GM23338 (cell line): ENCODE results near the gene HSD17B1. TPM values are rescaled to one million over a fixed set of nuclear protein-coding genes. Genes with fewer than 3 reads are reported as not detected.

Experiments
- ATAC-seq: fragments of 200-7000 bp; cut with Tn5 transposase; 3 replicates; pipeline ENCODE4 v1.9.1; 2020
- DNase-seq: peaks from one replicate; pipeline ENCODE4 v3.0.0-alpha.2; 2015; ENCODE audit warnings: low spot score
- H2AFZ ChIP-seq: fragments of 200-600 bp; sonication (generic); 2 replicates; pipeline ENCODE4 v1.8.0; 2016; ENCODE audit warnings: antibody characterized with exemption, mild to moderate bottlenecking, moderate library complexity
- H3F3A ChIP-seq: fragments of 200-600 bp; sonication (generic); replicated peaks from 2 replicates; pipeline ENCODE4 v1.8.0; 2017; ENCODE audit warnings: antibody characterized with exemption, mixed run types, low read depth
- H3K27ac ChIP-seq: fragments of 200-600 bp; sonication (generic); 2 replicates; pipeline ENCODE4 v1.6.1; 2016; ENCODE audit warnings: low read depth
- H3K27me3 ChIP-seq: fragments of 200-600 bp; sonication (generic); 2 replicates; pipeline ENCODE4 v1.8.0; 2016; ENCODE audit warnings: mild to moderate bottlenecking, mixed run types, moderate library complexity; ENCODE audit not compliant: insufficient read depth
- H3K36me3 ChIP-seq: fragments of 200-600 bp; sonication (generic); 2 replicates; pipeline ENCODE4 v1.8.0; 2016; ENCODE audit warnings: mild to moderate bottlenecking; ENCODE audit not compliant: insufficient read depth
- H3K4me1 ChIP-seq: fragments of 200-600 bp; sonication (generic); 2 replicates; pipeline ENCODE4 v1.8.0; 2016; ENCODE audit warnings: mild to moderate bottlenecking, moderate library complexity; ENCODE audit not compliant: insufficient read depth
- H3K4me2 ChIP-seq: fragments of 200-600 bp; sonication (generic); 2 replicates; pipeline ENCODE4 v1.7.1; 2017; ENCODE audit warnings: mixed run types
- H3K4me3 ChIP-seq: fragments of 200-600 bp; sonication (generic); 2 replicates; pipeline ENCODE4 v1.6.1; 2016; ENCODE audit warnings: mixed run types
- H3K79me2 ChIP-seq: fragments of 200-600 bp; sonication (generic); replicated peaks from 2 replicates; pipeline ENCODE4 v1.8.0; 2017; ENCODE audit warnings: mild to moderate bottlenecking; ENCODE audit not compliant: insufficient read depth
- H3K9me2 ChIP-seq: fragments of 200-600 bp; sonication (generic); 2 replicates; pipeline ENCODE4 v1.8.0; 2017; ENCODE audit not compliant: insufficient read depth
- H4K20me1 ChIP-seq: fragments of 200-600 bp; sonication (generic); replicated peaks from 2 replicates; pipeline ENCODE4 v1.8.0; 2017; ENCODE audit warnings: mild to moderate bottlenecking; ENCODE audit not compliant: insufficient read depth
- H3K27ac Mint-ChIP-seq: 2 replicates; pipeline ENCODE4 v1.8.0; 2020; ENCODE audit warnings: inconsistent platforms, mild to moderate bottlenecking, moderate library complexity, mixed read lengths
- H3K27me3 Mint-ChIP-seq: 3 replicates; pipeline ENCODE4 v1.8.0; 2022; ENCODE audit warnings: low read depth, mild to moderate bottlenecking, moderate library complexity, mixed read lengths, inconsistent platforms; ENCODE audit not compliant: insufficient read depth, poor library complexity
- H3K36me3 Mint-ChIP-seq: 3 replicates; pipeline ENCODE4 v1.8.0; 2021; ENCODE audit warnings: low read depth, mild to moderate bottlenecking, inconsistent platforms, moderate library complexity, mixed read lengths
- H3K4me1 Mint-ChIP-seq: 3 replicates; pipeline ENCODE4 v1.8.0; 2020; ENCODE audit warnings: mild to moderate bottlenecking, inconsistent platforms, mixed read lengths
- H3K4me3 Mint-ChIP-seq: 3 replicates; pipeline ENCODE4 v1.8.0; 2021; ENCODE audit warnings: moderate library complexity, mild to moderate bottlenecking, inconsistent platforms, mixed read lengths
- H3K9me3 Mint-ChIP-seq: 3 replicates; pipeline ENCODE4 v1.8.0; 2020; ENCODE audit warnings: moderate library complexity, mild to moderate bottlenecking, inconsistent platforms, mixed read lengths
- CREB1 ChIP-seq: fragments of 250-450 bp; sonication (Bioruptor Pico); IDR thresholded peaks from 2 replicates; pipeline ENCODE4 v1.5.0; 2020; ENCODE audit warnings: low read depth, mild to moderate bottlenecking, moderate library complexity
- EZH2 ChIP-seq: fragments of 200-600 bp; sonication (generic); IDR thresholded peaks from one replicate; pipeline ENCODE4 v1.8.0; 2017; ENCODE audit warnings: antibody characterized with exemption, mild to moderate bottlenecking, low read depth; ENCODE audit not compliant: unreplicated experiment
- EZH2phosphoT487 ChIP-seq: fragments of 200-600 bp; sonication (generic); IDR thresholded peaks from one replicate; pipeline ENCODE4 v1.8.1; 2018; ENCODE audit warnings: antibody characterized with exemption; ENCODE audit not compliant: unreplicated experiment
- JUNB ChIP-seq: IDR thresholded peaks from one replicate; pipeline ENCODE4 v1.6.1; 2016; ENCODE audit warnings: antibody characterized with exemption; ENCODE audit not compliant: unreplicated experiment
- NANOG ChIP-seq: IDR thresholded peaks from 2 replicates; pipeline ENCODE4 v1.6.1; 2016; ENCODE audit warnings: antibody characterized with exemption, borderline replicate concordance
- POLR2AphosphoS5 ChIP-seq: IDR thresholded peaks from 2 replicates; pipeline ENCODE4 v1.6.1; 2016; ENCODE audit warnings: antibody characterized with exemption, low read depth
- STAT1 ChIP-seq: IDR thresholded peaks from one replicate; pipeline ENCODE4 v1.6.1; 2016; ENCODE audit warnings: antibody characterized with exemption; ENCODE audit not compliant: unreplicated experiment
- ZNF114 ChIP-seq: fragments of 250-450 bp; sonication (Bioruptor Pico); IDR thresholded peaks from 2 replicates; pipeline ENCODE4 v1.5.0; 2020; ENCODE audit warnings: mild to moderate bottlenecking, moderate library complexity
- ZNF331 ChIP-seq: fragments of 250-450 bp; sonication (Bioruptor Pico); IDR thresholded peaks from 2 replicates; pipeline ENCODE4 v1.5.0; 2020; ENCODE audit warnings: low read depth, mild to moderate bottlenecking, moderate library complexity
- polyA plus RNA-seq: library from polyadenylated mRNA; unstranded; fragments of >200 nt; fragmentation: Nextera tagmentation; extraction: Ambion mirVana; gene quantifications from 2 replicates; pipeline ENCODE4 v1.2.1, GENCODE V29; 2016
- total RNA-seq: library from RNA; depleted of rRNA; stranded (reverse); fragments of >200 nt; shearing (Covaris generic); gene quantifications from 2 replicates; pipeline ENCODE4 v1.2.3, GENCODE V29; 2014
- TF ChIP-seq, protein P1 (sequence below): IDR thresholded peaks from one replicate; pipeline ENCODE4 v1.6.1; 2018; ENCODE audit warnings: antibody characterized with exemption; ENCODE audit not compliant: unreplicated experiment
- TF ChIP-seq, protein P2 (sequence below): fragments of 250-450 bp; sonication (Bioruptor Pico); IDR thresholded peaks from 2 replicates; pipeline ENCODE4 v1.5.0; 2020; ENCODE audit warnings: mild to moderate bottlenecking, moderate library complexity
- TF ChIP-seq, protein P3 (sequence below), 2 experiments: fragments of 200-600 bp in 1 of 2; sonication (generic) in 1 of 2; conservative IDR thresholded peaks; 2 replicates each; pipeline versions ENCODE4 v1.5.1 to v1.6.1; 2016 to 2017; ENCODE audit warnings: antibody characterized with exemption in 2 of 2, low read depth in 2 of 2, mild to moderate bottlenecking in 2 of 2, moderate library complexity in 1 of 2

Gene HSD17B1
- total and polyA plus RNA-seq, 2 experiments from 2014 or later = 0.97 to 1.7 TPM

DNA sequence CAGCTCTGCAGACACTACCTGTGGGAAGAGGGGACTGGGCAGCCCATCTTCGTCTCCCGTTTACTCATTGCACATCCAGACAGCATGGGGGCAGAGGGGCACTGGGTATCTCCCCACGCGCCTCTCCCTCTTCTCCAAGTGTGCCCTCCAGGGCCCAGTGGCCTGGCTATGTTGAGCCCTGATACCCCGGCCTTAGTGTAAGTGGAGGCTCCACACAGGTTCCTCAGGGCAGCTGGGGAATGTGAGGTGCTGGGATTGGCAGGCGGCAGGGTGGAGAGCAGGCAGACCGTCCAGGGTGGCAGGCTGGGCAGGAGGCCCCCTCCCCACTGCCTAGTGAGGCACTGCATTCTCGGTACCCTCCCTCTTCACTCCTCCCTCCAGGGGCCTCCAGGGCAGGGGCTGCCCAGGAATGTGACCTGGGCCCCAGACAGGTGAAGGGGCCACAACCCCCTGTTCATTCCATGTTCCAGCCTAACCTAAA, 29.9 kb upstream of the HSD17B1 start:
- peaks cover 23% of the 10 kb centered on the region for H3K4me1 ChIP-seq
- Mint-ChIP-seq H3K27me3 (peaks cover 28% of the 10 kb centered on the region), H3K4me3 (no peak overlapping the region; the same call in 2 of the 3 replicates), H3K9me3 (no peaks in the 10 kb centered on the region), H3K4me1 (peaks cover 40% of the 10 kb centered on the region), H3K36me3 (peaks cover 22% of the 10 kb centered on the region), H3K27ac (no peak overlapping the region)
- ATAC-seq = no peak
- peaks cover 15% of the 10 kb centered on the region for H3F3A ChIP-seq
- H2AFZ ChIP-seq = no peak overlapping the region
- H3K9me2 ChIP-seq = no peaks in the 10 kb centered on the region
- no peak for DNase-seq
- no peak overlapping the region for H3K4me3 ChIP-seq
- peaks cover 12% of the 10 kb centered on the region for H4K20me1 ChIP-seq
- no peaks in the 10 kb centered on the region for H3K79me2 ChIP-seq
- H3K27ac ChIP-seq = no peak overlapping the region
- no peaks in the 10 kb centered on the region for H3K36me3 ChIP-seq
- no peaks in the 10 kb centered on the region for H3K27me3 ChIP-seq
- H3K4me2 ChIP-seq = no peak overlapping the region
- TF ChIP-seq ZNF331 (no peak), ZNF114 (CRISPR knock-in tag) (no peak), JUNB (no peak), POLR2AphosphoS5 (no peak), EZH2phosphoT487 (no peak), NANOG (no peak), STAT1 (no peak), CREB1 (CRISPR knock-in tag) (no peak), EZH2 (no peak)
- TF ChIP-seq, protein P1, sequence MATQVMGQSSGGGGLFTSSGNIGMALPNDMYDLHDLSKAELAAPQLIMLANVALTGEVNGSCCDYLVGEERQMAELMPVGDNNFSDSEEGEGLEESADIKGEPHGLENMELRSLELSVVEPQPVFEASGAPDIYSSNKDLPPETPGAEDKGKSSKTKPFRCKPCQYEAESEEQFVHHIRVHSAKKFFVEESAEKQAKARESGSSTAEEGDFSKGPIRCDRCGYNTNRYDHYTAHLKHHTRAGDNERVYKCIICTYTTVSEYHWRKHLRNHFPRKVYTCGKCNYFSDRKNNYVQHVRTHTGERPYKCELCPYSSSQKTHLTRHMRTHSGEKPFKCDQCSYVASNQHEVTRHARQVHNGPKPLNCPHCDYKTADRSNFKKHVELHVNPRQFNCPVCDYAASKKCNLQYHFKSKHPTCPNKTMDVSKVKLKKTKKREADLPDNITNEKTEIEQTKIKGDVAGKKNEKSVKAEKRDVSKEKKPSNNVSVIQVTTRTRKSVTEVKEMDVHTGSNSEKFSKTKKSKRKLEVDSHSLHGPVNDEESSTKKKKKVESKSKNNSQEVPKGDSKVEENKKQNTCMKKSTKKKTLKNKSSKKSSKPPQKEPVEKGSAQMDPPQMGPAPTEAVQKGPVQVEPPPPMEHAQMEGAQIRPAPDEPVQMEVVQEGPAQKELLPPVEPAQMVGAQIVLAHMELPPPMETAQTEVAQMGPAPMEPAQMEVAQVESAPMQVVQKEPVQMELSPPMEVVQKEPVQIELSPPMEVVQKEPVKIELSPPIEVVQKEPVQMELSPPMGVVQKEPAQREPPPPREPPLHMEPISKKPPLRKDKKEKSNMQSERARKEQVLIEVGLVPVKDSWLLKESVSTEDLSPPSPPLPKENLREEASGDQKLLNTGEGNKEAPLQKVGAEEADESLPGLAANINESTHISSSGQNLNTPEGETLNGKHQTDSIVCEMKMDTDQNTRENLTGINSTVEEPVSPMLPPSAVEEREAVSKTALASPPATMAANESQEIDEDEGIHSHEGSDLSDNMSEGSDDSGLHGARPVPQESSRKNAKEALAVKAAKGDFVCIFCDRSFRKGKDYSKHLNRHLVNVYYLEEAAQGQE = no peak
- TF ChIP-seq, protein P2, sequence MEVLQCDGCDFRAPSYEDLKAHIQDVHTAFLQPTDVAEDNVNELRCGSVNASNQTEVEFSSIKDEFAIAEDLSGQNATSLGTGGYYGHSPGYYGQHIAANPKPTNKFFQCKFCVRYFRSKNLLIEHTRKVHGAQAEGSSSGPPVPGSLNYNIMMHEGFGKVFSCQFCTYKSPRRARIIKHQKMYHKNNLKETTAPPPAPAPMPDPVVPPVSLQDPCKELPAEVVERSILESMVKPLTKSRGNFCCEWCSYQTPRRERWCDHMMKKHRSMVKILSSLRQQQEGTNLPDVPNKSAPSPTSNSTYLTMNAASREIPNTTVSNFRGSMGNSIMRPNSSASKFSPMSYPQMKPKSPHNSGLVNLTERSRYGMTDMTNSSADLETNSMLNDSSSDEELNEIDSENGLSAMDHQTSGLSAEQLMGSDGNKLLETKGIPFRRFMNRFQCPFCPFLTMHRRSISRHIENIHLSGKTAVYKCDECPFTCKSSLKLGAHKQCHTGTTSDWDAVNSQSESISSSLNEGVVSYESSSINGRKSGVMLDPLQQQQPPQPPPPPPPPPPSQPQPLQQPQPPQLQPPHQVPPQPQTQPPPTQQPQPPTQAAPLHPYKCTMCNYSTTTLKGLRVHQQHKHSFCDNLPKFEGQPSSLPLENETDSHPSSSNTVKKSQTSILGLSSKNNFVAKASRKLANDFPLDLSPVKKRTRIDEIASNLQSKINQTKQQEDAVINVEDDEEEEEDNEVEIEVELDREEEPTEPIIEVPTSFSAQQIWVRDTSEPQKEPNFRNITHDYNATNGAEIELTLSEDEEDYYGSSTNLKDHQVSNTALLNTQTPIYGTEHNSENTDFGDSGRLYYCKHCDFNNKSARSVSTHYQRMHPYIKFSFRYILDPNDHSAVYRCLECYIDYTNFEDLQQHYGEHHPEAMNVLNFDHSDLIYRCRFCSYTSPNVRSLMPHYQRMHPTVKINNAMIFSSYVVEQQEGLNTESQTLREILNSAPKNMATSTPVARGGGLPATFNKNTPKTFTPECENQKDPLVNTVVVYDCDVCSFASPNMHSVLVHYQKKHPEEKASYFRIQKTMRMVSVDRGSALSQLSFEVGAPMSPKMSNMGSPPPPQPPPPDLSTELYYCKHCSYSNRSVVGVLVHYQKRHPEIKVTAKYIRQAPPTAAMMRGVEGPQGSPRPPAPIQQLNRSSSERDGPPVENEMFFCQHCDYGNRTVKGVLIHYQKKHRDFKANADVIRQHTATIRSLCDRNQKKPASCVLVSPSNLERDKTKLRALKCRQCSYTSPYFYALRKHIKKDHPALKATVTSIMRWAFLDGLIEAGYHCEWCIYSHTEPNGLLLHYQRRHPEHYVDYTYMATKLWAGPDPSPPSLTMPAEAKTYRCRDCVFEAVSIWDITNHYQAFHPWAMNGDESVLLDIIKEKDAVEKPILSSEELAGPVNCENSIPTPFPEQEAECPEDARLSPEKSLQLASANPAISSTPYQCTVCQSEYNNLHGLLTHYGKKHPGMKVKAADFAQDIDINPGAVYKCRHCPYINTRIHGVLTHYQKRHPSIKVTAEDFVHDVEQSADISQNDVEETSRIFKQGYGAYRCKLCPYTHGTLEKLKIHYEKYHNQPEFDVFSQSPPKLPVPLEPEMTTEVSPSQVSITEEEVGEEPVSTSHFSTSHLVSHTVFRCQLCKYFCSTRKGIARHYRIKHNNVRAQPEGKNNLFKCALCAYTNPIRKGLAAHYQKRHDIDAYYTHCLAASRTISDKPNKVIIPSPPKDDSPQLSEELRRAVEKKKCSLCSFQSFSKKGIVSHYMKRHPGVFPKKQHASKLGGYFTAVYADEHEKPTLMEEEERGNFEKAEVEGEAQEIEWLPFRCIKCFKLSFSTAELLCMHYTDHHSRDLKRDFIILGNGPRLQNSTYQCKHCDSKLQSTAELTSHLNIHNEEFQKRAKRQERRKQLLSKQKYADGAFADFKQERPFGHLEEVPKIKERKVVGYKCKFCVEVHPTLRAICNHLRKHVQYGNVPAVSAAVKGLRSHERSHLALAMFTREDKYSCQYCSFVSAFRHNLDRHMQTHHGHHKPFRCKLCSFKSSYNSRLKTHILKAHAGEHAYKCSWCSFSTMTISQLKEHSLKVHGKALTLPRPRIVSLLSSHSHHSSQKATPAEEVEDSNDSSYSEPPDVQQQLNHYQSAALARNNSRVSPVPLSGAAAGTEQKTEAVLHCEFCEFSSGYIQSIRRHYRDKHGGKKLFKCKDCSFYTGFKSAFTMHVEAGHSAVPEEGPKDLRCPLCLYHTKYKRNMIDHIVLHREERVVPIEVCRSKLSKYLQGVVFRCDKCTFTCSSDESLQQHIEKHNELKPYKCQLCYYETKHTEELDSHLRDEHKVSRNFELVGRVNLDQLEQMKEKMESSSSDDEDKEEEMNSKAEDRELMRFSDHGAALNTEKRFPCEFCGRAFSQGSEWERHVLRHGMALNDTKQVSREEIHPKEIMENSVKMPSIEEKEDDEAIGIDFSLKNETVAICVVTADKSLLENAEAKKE (CRISPR knock-in tag) = no peak
- TF ChIP-seq, protein P3, sequence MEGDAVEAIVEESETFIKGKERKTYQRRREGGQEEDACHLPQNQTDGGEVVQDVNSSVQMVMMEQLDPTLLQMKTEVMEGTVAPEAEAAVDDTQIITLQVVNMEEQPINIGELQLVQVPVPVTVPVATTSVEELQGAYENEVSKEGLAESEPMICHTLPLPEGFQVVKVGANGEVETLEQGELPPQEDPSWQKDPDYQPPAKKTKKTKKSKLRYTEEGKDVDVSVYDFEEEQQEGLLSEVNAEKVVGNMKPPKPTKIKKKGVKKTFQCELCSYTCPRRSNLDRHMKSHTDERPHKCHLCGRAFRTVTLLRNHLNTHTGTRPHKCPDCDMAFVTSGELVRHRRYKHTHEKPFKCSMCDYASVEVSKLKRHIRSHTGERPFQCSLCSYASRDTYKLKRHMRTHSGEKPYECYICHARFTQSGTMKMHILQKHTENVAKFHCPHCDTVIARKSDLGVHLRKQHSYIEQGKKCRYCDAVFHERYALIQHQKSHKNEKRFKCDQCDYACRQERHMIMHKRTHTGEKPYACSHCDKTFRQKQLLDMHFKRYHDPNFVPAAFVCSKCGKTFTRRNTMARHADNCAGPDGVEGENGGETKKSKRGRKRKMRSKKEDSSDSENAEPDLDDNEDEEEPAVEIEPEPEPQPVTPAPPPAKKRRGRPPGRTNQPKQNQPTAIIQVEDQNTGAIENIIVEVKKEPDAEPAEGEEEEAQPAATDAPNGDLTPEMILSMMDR (conservative IDR thresholded peaks at IDR 0.05; ENCODE audit: low read depth in 2 of 2) = no peak
